GM23338 (cell line): ENCODE measurements around the gene BHLHE41.

Experiments used
- CREB1 ChIP-seq: fragments of 250-450 bp; sonication (Bioruptor Pico); IDR thresholded peaks from 2 replicates; pipeline ENCODE4 v1.5.0; 2020; ENCODE audit warnings: low read depth, mild to moderate bottlenecking, moderate library complexity
- EZH2 ChIP-seq: fragments of 200-600 bp; sonication (generic); IDR thresholded peaks from one replicate; pipeline ENCODE4 v1.8.0; 2017; ENCODE audit warnings: antibody characterized with exemption, mild to moderate bottlenecking, low read depth; ENCODE audit not compliant: unreplicated experiment
- EZH2phosphoT487 ChIP-seq: fragments of 200-600 bp; sonication (generic); IDR thresholded peaks from one replicate; pipeline ENCODE4 v1.8.1; 2018; ENCODE audit warnings: antibody characterized with exemption; ENCODE audit not compliant: unreplicated experiment
- JUNB ChIP-seq: IDR thresholded peaks from one replicate; pipeline ENCODE4 v1.6.1; 2016; ENCODE audit warnings: antibody characterized with exemption; ENCODE audit not compliant: unreplicated experiment
- NANOG ChIP-seq: IDR thresholded peaks from 2 replicates; pipeline ENCODE4 v1.6.1; 2016; ENCODE audit warnings: antibody characterized with exemption, borderline replicate concordance
- POLR2AphosphoS5 ChIP-seq: IDR thresholded peaks from 2 replicates; pipeline ENCODE4 v1.6.1; 2016; ENCODE audit warnings: antibody characterized with exemption, low read depth
- STAT1 ChIP-seq: IDR thresholded peaks from one replicate; pipeline ENCODE4 v1.6.1; 2016; ENCODE audit warnings: antibody characterized with exemption; ENCODE audit not compliant: unreplicated experiment
- ZNF114 ChIP-seq: fragments of 250-450 bp; sonication (Bioruptor Pico); IDR thresholded peaks from 2 replicates; pipeline ENCODE4 v1.5.0; 2020; ENCODE audit warnings: mild to moderate bottlenecking, moderate library complexity
- TF ChIP-seq, protein P1 (sequence below), 2 experiments: fragments of 200-600 bp in 1 of 2; sonication (generic) in 1 of 2; conservative IDR thresholded peaks; 2 replicates each; pipeline versions ENCODE4 v1.5.1 to v1.6.1; 2016 to 2017; ENCODE audit warnings: antibody characterized with exemption in 2 of 2, low read depth in 2 of 2, mild to moderate bottlenecking in 2 of 2, moderate library complexity in 1 of 2
- TF ChIP-seq, protein P2 (sequence below): IDR thresholded peaks from one replicate; pipeline ENCODE4 v1.6.1; 2018; ENCODE audit warnings: antibody characterized with exemption; ENCODE audit not compliant: unreplicated experiment
- TF ChIP-seq, protein P3 (sequence below): IDR thresholded peaks from 2 replicates; pipeline ENCODE4 v1.6.1; 2016; ENCODE audit warnings: antibody characterized with exemption

DNA sequence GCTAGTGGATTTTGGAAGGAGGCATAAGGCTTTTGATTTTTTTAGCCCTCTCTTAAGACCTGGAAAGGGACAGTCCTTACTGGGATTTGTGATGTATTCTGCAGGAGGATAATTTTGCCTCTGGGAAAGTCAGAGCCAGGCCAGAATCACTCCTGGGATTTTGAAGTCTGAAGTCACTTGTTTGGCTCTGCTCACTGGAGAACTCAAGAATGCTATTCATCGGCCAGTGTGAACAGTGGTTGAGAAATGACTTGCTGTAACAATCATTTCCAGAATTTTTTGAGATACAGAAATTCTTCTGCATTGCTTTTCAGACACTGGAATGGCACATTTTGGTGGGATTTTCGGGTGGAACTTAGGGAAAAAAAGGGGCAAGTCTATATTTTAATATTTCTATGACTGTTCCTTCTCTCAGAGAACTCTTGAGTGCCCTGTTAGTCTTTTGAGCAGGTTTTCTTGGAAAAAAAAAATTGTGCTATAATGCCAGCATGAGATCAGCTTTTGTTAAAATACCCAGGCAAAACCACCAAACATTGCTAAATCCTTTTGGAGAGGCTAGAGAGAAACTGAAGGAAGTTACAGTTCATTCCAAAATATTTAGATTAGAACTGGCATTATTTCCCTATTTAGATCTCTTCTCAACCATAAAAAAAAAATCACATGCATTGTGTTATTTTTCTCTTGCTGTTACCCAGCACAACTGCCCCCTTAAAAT is 26.1 kb upstream of the BHLHE41 start:
- TF ChIP-seq, protein P1, sequence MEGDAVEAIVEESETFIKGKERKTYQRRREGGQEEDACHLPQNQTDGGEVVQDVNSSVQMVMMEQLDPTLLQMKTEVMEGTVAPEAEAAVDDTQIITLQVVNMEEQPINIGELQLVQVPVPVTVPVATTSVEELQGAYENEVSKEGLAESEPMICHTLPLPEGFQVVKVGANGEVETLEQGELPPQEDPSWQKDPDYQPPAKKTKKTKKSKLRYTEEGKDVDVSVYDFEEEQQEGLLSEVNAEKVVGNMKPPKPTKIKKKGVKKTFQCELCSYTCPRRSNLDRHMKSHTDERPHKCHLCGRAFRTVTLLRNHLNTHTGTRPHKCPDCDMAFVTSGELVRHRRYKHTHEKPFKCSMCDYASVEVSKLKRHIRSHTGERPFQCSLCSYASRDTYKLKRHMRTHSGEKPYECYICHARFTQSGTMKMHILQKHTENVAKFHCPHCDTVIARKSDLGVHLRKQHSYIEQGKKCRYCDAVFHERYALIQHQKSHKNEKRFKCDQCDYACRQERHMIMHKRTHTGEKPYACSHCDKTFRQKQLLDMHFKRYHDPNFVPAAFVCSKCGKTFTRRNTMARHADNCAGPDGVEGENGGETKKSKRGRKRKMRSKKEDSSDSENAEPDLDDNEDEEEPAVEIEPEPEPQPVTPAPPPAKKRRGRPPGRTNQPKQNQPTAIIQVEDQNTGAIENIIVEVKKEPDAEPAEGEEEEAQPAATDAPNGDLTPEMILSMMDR (conservative IDR thresholded peaks at IDR 0.05; ENCODE audit: low read depth in 2 of 2), result no peak
- TF ChIP-seq EZH2, result no peak
- TF ChIP-seq POLR2AphosphoS5, result no peak
- TF ChIP-seq NANOG, result no peak
- no peak for TF ChIP-seq STAT1
- TF ChIP-seq, protein P2, sequence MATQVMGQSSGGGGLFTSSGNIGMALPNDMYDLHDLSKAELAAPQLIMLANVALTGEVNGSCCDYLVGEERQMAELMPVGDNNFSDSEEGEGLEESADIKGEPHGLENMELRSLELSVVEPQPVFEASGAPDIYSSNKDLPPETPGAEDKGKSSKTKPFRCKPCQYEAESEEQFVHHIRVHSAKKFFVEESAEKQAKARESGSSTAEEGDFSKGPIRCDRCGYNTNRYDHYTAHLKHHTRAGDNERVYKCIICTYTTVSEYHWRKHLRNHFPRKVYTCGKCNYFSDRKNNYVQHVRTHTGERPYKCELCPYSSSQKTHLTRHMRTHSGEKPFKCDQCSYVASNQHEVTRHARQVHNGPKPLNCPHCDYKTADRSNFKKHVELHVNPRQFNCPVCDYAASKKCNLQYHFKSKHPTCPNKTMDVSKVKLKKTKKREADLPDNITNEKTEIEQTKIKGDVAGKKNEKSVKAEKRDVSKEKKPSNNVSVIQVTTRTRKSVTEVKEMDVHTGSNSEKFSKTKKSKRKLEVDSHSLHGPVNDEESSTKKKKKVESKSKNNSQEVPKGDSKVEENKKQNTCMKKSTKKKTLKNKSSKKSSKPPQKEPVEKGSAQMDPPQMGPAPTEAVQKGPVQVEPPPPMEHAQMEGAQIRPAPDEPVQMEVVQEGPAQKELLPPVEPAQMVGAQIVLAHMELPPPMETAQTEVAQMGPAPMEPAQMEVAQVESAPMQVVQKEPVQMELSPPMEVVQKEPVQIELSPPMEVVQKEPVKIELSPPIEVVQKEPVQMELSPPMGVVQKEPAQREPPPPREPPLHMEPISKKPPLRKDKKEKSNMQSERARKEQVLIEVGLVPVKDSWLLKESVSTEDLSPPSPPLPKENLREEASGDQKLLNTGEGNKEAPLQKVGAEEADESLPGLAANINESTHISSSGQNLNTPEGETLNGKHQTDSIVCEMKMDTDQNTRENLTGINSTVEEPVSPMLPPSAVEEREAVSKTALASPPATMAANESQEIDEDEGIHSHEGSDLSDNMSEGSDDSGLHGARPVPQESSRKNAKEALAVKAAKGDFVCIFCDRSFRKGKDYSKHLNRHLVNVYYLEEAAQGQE, result no peak
- TF ChIP-seq JUNB, result no peak
- no peak for TF ChIP-seq CREB1 (CRISPR knock-in tag)
- no peak for TF ChIP-seq EZH2phosphoT487
- TF ChIP-seq ZNF114 (CRISPR knock-in tag), result no peak
- TF ChIP-seq, protein P3, sequence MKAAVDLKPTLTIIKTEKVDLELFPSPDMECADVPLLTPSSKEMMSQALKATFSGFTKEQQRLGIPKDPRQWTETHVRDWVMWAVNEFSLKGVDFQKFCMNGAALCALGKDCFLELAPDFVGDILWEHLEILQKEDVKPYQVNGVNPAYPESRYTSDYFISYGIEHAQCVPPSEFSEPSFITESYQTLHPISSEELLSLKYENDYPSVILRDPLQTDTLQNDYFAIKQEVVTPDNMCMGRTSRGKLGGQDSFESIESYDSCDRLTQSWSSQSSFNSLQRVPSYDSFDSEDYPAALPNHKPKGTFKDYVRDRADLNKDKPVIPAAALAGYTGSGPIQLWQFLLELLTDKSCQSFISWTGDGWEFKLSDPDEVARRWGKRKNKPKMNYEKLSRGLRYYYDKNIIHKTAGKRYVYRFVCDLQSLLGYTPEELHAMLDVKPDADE, result no peak
